GM23248 (cell line): Measurements from ENCODE around the gene DNAJB5. TPM values are rescaled to one million over a fixed set of nuclear protein-coding genes. Genes with fewer than 3 reads are reported as not detected.
A peak's percentile ranks its signal among the peaks of the same experiment; 100 is the strongest.

ENCODE experiments used
- DNase-seq: peaks from one replicate; pipeline ENCODE4 v3.0.0-alpha.2; 2015
- H2AFZ ChIP-seq: fragments of 200-600 bp; sonication (generic); 2 replicates; pipeline ENCODE4 v1.6.1; 2016; ENCODE audit warnings: antibody characterized with exemption
- H3F3A ChIP-seq: fragments of 200-600 bp; sonication (generic); 2 replicates; pipeline ENCODE4 v1.6.1; 2016; ENCODE audit warnings: mild to moderate bottlenecking, antibody characterized with exemption, mixed run types; ENCODE audit not compliant: insufficient read depth
- H3K27ac ChIP-seq: fragments of 200-600 bp; sonication (generic); 2 replicates; pipeline ENCODE4 v1.5.1; 2016; ENCODE audit warnings: mild to moderate bottlenecking
- H3K27me3 ChIP-seq: fragments of 200-600 bp; sonication (generic); replicated peaks from 2 replicates; pipeline ENCODE4 v1.6.1; 2016; ENCODE audit warnings: mild to moderate bottlenecking; ENCODE audit not compliant: insufficient read depth
- H3K36me3 ChIP-seq: fragments of 200-600 bp; sonication (generic); 2 replicates; pipeline ENCODE4 v1.6.1; 2016; ENCODE audit warnings: low read depth, mild to moderate bottlenecking
- H3K4me1 ChIP-seq: fragments of 200-600 bp; sonication (generic); 2 replicates; pipeline ENCODE4 v1.6.1; 2016; ENCODE audit warnings: mild to moderate bottlenecking; ENCODE audit not compliant: insufficient read depth
- H3K4me2 ChIP-seq: fragments of 200-600 bp; sonication (generic); one replicate; pipeline ENCODE4 v1.6.1; 2016; ENCODE audit warnings: mild to moderate bottlenecking; ENCODE audit not compliant: unreplicated experiment
- H3K4me3 ChIP-seq: fragments of 200-600 bp; sonication (generic); 2 replicates; pipeline ENCODE4 v1.5.1; 2016; ENCODE audit warnings: mild to moderate bottlenecking
- H3K79me2 ChIP-seq: fragments of 200-600 bp; sonication (generic); 2 replicates; pipeline ENCODE4 v1.6.1; 2016; ENCODE audit warnings: mild to moderate bottlenecking; ENCODE audit not compliant: insufficient read depth
- H3K9ac ChIP-seq: fragments of 200-600 bp; sonication (generic); 2 replicates; pipeline ENCODE4 v1.6.1; 2016; ENCODE audit warnings: mild to moderate bottlenecking
- H3K9me2 ChIP-seq: fragments of 200-600 bp; sonication (generic); 2 replicates; pipeline ENCODE4 v1.6.1; 2016; ENCODE audit warnings: mixed run types, mild to moderate bottlenecking, moderate library complexity; ENCODE audit not compliant: insufficient read depth
- H3K9me3 ChIP-seq: fragments of 200-600 bp; sonication (generic); one replicate; pipeline ENCODE4 v1.6.1; 2017; ENCODE audit warnings: low read depth
- H4K20me1 ChIP-seq: fragments of 200-600 bp; sonication (generic); 2 replicates; pipeline ENCODE4 v1.6.0; 2016; ENCODE audit not compliant: insufficient read depth
- EZH2 ChIP-seq: fragments of 200-600 bp; sonication (generic); IDR thresholded peaks from 2 replicates; pipeline ENCODE4 v1.6.1; 2018; ENCODE audit warnings: antibody characterized with exemption, mild to moderate bottlenecking; ENCODE audit not compliant: insufficient read depth, poor library complexity, severe bottlenecking
- EZH2phosphoT487 ChIP-seq: fragments of 200-600 bp; sonication (generic); IDR thresholded peaks from 2 replicates; pipeline ENCODE4 v1.6.1; 2018; ENCODE audit warnings: antibody characterized with exemption, moderate library complexity, mild to moderate bottlenecking, low read depth; ENCODE audit not compliant: insufficient read depth
- WGBS, 2 experiments: methylation state at CpG; one replicate each; pipeline ENCODE4 v1.1.6; 2015 to 2017; ENCODE audit warnings: low lambda C conversion rate in 2 of 2, low coverage in 1 of 2; ENCODE audit errors: missing lambda C conversion rate in 2 of 2; 5-methylcytosine and 5-hydroxymethylcytosine counted together
- in situ Hi-C: fragments of 300-500 bp; cut with MboI; formaldehyde crosslinking; loops from 2 replicates; pipeline ENCODE4 v1.15.0; 2020
- polyA plus RNA-seq: library from polyadenylated mRNA; unstranded; fragments of >200 nt; fragmentation: Nextera tagmentation; extraction: Ambion mirVana; gene quantifications from 2 replicates; pipeline ENCODE4 v1.2.1, GENCODE V29; 2016
- total RNA-seq: library from RNA; depleted of rRNA; stranded (reverse); fragments of >200 nt; shearing (Covaris generic); gene quantifications from 2 replicates; pipeline ENCODE4 v1.2.3, GENCODE V29; 2014

Gene DNAJB5
- total and polyA plus RNA-seq, 2 experiments from 2014 or later = 10.9 to 24.2 TPM

GRCh38 chr9:34980181-34980761 is 9.3 kb upstream of the DNAJB5 start:
- in situ Hi-C loops = no loop called here

DNA sequence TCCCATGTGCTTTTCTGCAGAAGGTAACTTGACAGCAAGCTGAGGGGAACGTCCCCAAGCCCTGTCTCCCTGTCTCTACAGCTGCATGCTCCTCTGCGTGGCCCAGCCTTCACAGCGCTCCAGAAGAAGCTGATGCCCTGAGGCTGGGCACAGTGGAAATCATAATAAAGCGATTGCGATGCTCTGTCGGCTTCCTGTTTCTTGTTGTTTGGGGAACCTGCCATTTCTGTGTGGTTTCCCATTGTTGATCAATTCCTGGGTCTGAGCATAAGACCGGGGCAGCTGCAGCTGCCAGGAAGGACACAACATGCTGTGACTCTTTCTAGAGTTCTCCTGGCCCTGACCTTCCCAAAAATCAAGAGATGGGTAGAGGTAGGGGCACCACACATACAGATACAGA is 7.2 kb upstream of the DNAJB5 start:
- no peak for TF ChIP-seq EZH2phosphoT487
- TF ChIP-seq EZH2 = no peak
- Histone ChIP-seq H3K36me3 (no peaks in the 10 kb centered on the region), H3F3A (peaks cover 10% of the 10 kb centered on the region), H3K4me2 (no peak overlapping the region), H3K4me3 (no peak overlapping the region), H3K9me3 (no peaks in the 10 kb centered on the region), H3K9ac (no peak overlapping the region), H4K20me1 (no peaks in the 10 kb centered on the region), H3K79me2 (no peaks in the 10 kb centered on the region), H2AFZ (no peak overlapping the region), H3K9me2 (no peaks in the 10 kb centered on the region), H3K4me1 (peaks cover 10% of the 10 kb centered on the region), H3K27ac (no peak overlapping the region), H3K27me3 (no peaks in the 10 kb centered on the region)
- in situ Hi-C loops = no loop called here
- WGBS, 2 experiments = 80 to 86% methylated on average over 7 of the region's 7 CpGs
- DNase-seq = no peak

More at GRCh38 chr9:34980181-34980761, 9.3 kb upstream of the DNAJB5 start:
- H3K9me2 ChIP-seq = no peaks in the 10 kb centered on the region
- H3K27ac ChIP-seq = no peak overlapping the region
- WGBS, 2 experiments = 48 to 53% methylated on average over 11 of the region's 11 CpGs
- DNase-seq = no peak
- H2AFZ ChIP-seq = no peak overlapping the region
- no peaks in the 10 kb centered on the region for H3K36me3 ChIP-seq
- no peak for TF ChIP-seq EZH2phosphoT487
- no peak for TF ChIP-seq EZH2
- H3K4me1 ChIP-seq = no peaks in the 10 kb centered on the region
- H3K79me2 ChIP-seq = no peaks in the 10 kb centered on the region
- H4K20me1 ChIP-seq = no peaks in the 10 kb centered on the region
- no peak overlapping the region for H3K4me2 ChIP-seq
- no peak overlapping the region for H3K4me3 ChIP-seq
- no peaks in the 10 kb centered on the region for H3F3A ChIP-seq
- peaks cover 14% of the 10 kb centered on the region; the same call in 1 of the 2 replicates for H3K27me3 ChIP-seq
- H3K9ac ChIP-seq = no peak overlapping the region
- H3K9me3 ChIP-seq = no peaks in the 10 kb centered on the region

DNA sequence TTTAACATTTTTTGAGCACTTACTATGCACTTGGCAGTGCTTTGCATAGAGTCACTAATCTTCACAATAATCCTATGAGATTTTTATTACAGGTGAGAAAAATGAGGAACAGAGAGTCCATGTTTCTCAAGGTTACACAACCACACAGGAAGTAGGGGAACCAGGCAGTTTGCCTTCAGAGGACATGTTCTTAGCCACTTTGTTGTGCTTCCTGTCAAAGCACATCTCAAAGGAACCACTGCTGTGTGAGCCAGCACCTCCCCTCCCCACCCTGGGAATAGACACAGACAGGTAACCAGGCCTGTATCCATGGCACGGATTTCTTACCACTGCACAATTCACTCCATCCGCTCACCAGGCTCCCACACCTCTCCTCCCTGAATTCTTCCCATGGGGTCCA is 6.3 kb upstream of the DNAJB5 start:
- H3F3A ChIP-seq = peaks cover 12% of the 10 kb centered on the region
- H3K27me3 ChIP-seq = no peaks in the 10 kb centered on the region
- H3K4me3 ChIP-seq = no peak overlapping the region
- no peak overlapping the region for H2AFZ ChIP-seq
- no peaks in the 10 kb centered on the region for H3K36me3 ChIP-seq
- 100% methylated on average over 2 of the region's 2 CpGs for WGBS, 2 experiments
- H3K79me2 ChIP-seq = no peaks in the 10 kb centered on the region
- no peaks in the 10 kb centered on the region for H3K9me3 ChIP-seq
- H3K4me1 ChIP-seq = peaks cover 17% of the 10 kb centered on the region
- no peaks in the 10 kb centered on the region for H3K9me2 ChIP-seq
- in situ Hi-C loops = no loop called here
- no peak overlapping the region for H3K4me2 ChIP-seq
- TF ChIP-seq EZH2 = no peak
- TF ChIP-seq EZH2phosphoT487 = no peak
- no peak overlapping the region for H3K9ac ChIP-seq
- H4K20me1 ChIP-seq = no peaks in the 10 kb centered on the region
- no peak overlapping the region for H3K27ac ChIP-seq
- no peak for DNase-seq

DNA sequence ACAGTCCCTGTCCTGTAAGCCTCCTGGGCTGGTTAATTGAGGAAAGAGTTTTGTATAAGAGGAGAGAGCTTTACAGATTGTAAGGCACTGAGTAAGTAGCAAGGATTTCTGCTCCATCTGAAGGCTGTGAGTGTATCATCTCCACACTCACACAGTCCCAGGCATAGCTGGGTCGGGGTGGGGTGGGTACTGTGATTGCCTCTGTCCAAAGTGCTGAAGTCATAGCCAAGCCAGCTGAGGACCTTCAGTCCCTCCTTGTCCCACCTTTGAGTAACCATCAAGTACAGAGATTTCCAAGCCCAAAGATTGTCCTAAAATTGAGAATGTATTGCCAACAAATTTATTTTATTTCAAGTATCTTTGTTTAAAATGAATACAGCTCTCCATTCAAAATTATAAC is 5.5 kb upstream of the DNAJB5 start:
- 0% methylated on average over 1 of the region's 1 CpG for WGBS, 2 experiments
- DNase-seq = peak; percentile 55
- in situ Hi-C loops = no loop called here

More for the DNA sequence above, 5.5 kb upstream of the DNAJB5 start:
- H4K20me1 ChIP-seq = no peaks in the 10 kb centered on the region
- H3K9ac ChIP-seq = no peak overlapping the region
- no peak overlapping the region for H2AFZ ChIP-seq
- no peaks in the 10 kb centered on the region for H3K9me3 ChIP-seq
- H3K4me1 ChIP-seq = peaks cover 24% of the 10 kb centered on the region
- H3K27ac ChIP-seq = no peak overlapping the region
- TF ChIP-seq EZH2phosphoT487 = no peak
- no peak for TF ChIP-seq EZH2
- no peaks in the 10 kb centered on the region for H3K27me3 ChIP-seq
- H3K4me2 ChIP-seq = no peak overlapping the region
- H3K4me3 ChIP-seq = no peak overlapping the region
- no peaks in the 10 kb centered on the region for H3K9me2 ChIP-seq
- no peaks in the 10 kb centered on the region for H3K79me2 ChIP-seq
- H3F3A ChIP-seq = peaks cover 12% of the 10 kb centered on the region
- H3K36me3 ChIP-seq = no peaks in the 10 kb centered on the region
